ENCODE results near the gene SLC1A2. TPM values are rescaled to one million over a fixed set of nuclear protein-coding genes. Genes with fewer than 3 reads are reported as not detected.

Gene SLC1A2
- total RNA-seq, 1 experiment from 2014 or later, result 0.50 TPM

- H3K27me3 ChIP-seq (ENCODE audit: insufficient read depth, low read length), result peaks cover 52% of the 10 kb centered on the region
- no peak overlapping the region for H2AK5ac ChIP-seq (ENCODE audit: insufficient read length, low read length)
- H4K8ac ChIP-seq (replicated peaks; ENCODE audit: insufficient read length, low read depth, low read length), result no peak overlapping the region
- no peaks in the 10 kb centered on the region for H3K4me1 ChIP-seq (ENCODE audit: insufficient read depth, low read length)
- no peak overlapping the region for H3K27ac Mint-ChIP-seq
- no peak overlapping the region for H3K4ac ChIP-seq (ENCODE audit: low read depth, low read length)
- no peak overlapping the region for H3K18ac ChIP-seq (ENCODE audit: insufficient read length, low read depth, low read length)
- H2BK5ac ChIP-seq (ENCODE audit: insufficient read length, low read length), result no peak overlapping the region
- no peaks in the 10 kb centered on the region for H3K36me3 Mint-ChIP-seq (ENCODE audit: insufficient read depth in 1 of 3, low read depth in 3 of 3)
- H3K23me2 ChIP-seq (ENCODE audit: insufficient read length, low read depth, low read length, poor library complexity, severe bottlenecking), result peaks cover 19% of the 10 kb centered on the region
- no peak for DNase-seq
- TF ChIP-seq CTCF (conservative IDR thresholded peaks at IDR 0.05), result no peak
- WGBS (ENCODE audit: extremely low coverage, insufficient read length, low lambda C conversion rate), result no CpG with 5 or more reads among the region's 41 CpGs
- no peak overlapping the region for H4K5ac ChIP-seq (ENCODE audit: insufficient read length, low read depth, low read length)
- H3K4me1 Mint-ChIP-seq, result peaks cover 11 to 15% of the 10 kb centered on the region in 2 experiments
- no peak overlapping the region for H4K91ac ChIP-seq (ENCODE audit: insufficient read length, low read depth, low read length)
- no peak overlapping the region for H2BK20ac ChIP-seq (ENCODE audit: low read depth, low read length, poor library complexity, severe bottlenecking)
- no peak overlapping the region for H3K56ac ChIP-seq (ENCODE audit: insufficient read length, low read depth, low read length)
- H3K27ac ChIP-seq (ENCODE audit: insufficient read length, low read depth, low read length), result no peak overlapping the region
- H2BK15ac ChIP-seq (ENCODE audit: low read depth, low read length), result no peak overlapping the region
- peak overlapping the region; percentile 52 for H3K4me2 ChIP-seq (ENCODE audit: insufficient read depth, insufficient read length, low read length)
- H3K14ac ChIP-seq (ENCODE audit: insufficient read depth, low read length), result no peak overlapping the region
- no peaks in the 10 kb centered on the region for H4K20me1 ChIP-seq (ENCODE audit: control insufficient read depth, insufficient read depth, insufficient read length)
- H3K9me3 Mint-ChIP-seq, result no peaks in the 10 kb centered on the region; a peak in 2 of 5 replicates
- H3K4me3 Mint-ChIP-seq, result peak overlapping the region; percentile 67 to 85
- no peaks in the 10 kb centered on the region for H3K79me2 ChIP-seq (ENCODE audit: insufficient read depth, low read length)
- no peak overlapping the region for H2AFZ ChIP-seq (ENCODE audit: low read length)
- H3K79me1 ChIP-seq (ENCODE audit: insufficient read depth, low read depth, low read length, poor library complexity, severe bottlenecking), result no peaks in the 10 kb centered on the region
- no peak overlapping the region for H3K23ac ChIP-seq (ENCODE audit: insufficient read length, low read depth, low read length)
- H3K9me3 ChIP-seq (ENCODE audit: control insufficient read depth, low read depth, low read length), result no peaks in the 10 kb centered on the region
- no peak overlapping the region for H3K9ac ChIP-seq (ENCODE audit: extremely low read depth, insufficient read length, low read length)
- no peak overlapping the region for H3T11ph ChIP-seq (ENCODE audit: low read length)
- no peak overlapping the region for H2BK120ac ChIP-seq (ENCODE audit: low read depth, low read length, poor library complexity, severe bottlenecking)
- H3K27me3 Mint-ChIP-seq (ENCODE audit: low read depth), result peaks cover 99% of the 10 kb centered on the region
- no peak overlapping the region for H2BK12ac ChIP-seq (ENCODE audit: insufficient read length, low read depth, low read length)
These were observed 524 bp upstream of the SLC1A2 start for GRCh38 chr11:35419830-35420333.

Data from H9 (cell line).